H7 (cell line): ENCODE measurements around the gene WSB2. TPM values are rescaled to one million over a fixed set of nuclear protein-coding genes. Genes with fewer than 3 reads are reported as not detected.

Experiments used
- DNase-seq: peaks from one replicate; pipeline ENCODE4 v3.0.0; 2012
- H3K27me3 ChIP-seq: 2 replicates; pipeline ENCODE4 v1.6.0; 2011; ENCODE audit warnings: mild to moderate bottlenecking, low read length; ENCODE audit not compliant: control insufficient read depth, insufficient read depth
- H3K36me3 ChIP-seq: replicated peaks from 2 replicates; pipeline ENCODE4 v1.5.1; 2011; ENCODE audit warnings: low read length; ENCODE audit not compliant: control insufficient read depth, insufficient read depth
- H3K4me3 ChIP-seq: 2 replicates; pipeline ENCODE4 v1.5.1; 2011; ENCODE audit warnings: low read depth, mild to moderate bottlenecking, control low read depth, low read length, moderate library complexity; ENCODE audit not compliant: insufficient read depth
- total RNA-seq: library from RNA; depleted of rRNA; stranded (reverse); fragments of >200 nt; shearing (Covaris generic); gene quantifications from 2 replicates; pipeline ENCODE4 v1.2.3, GENCODE V29; 2014

The WSB2 gene
- total RNA-seq, 1 experiment from 2014 or later: 104 TPM

GRCh38 chr12:118055144-118055557 is 5.8 kb downstream of the WSB2 start:
- Histone ChIP-seq H3K4me3 (no peak overlapping the region), H3K27me3 (no peaks in the 10 kb centered on the region), H3K36me3 (peaks cover 4% of the 10 kb centered on the region)
- peak; percentile 65 for DNase-seq

- Histone ChIP-seq H3K36me3 (peaks cover 4% of the 10 kb centered on the region), H3K27me3 (no peaks in the 10 kb centered on the region), H3K4me3 (no peak overlapping the region)
- DNase-seq: no peak
Observed at GRCh38 chr12:118053071-118053985, 7.7 kb downstream of the WSB2 start.

- no peaks in the 10 kb centered on the region for H3K27me3 ChIP-seq
- H3K36me3 ChIP-seq: peaks cover 4% of the 10 kb centered on the region
- no peak for DNase-seq
- H3K4me3 ChIP-seq: no peak overlapping the region
Observed at GRCh38 chr12:118052324-118053070, 8.5 kb downstream of the WSB2 start.

GRCh38 chr12:118050972-118051910 is 9.7 kb downstream of the WSB2 start:
- Histone ChIP-seq H3K27me3 (no peaks in the 10 kb centered on the region), H3K4me3 (no peak overlapping the region), H3K36me3 (peaks cover 4% of the 10 kb centered on the region)
- DNase-seq: no peak

GRCh38 chr12:118046430-118046829 is 14.5 kb downstream of the WSB2 start:
- Histone ChIP-seq H3K4me3 (no peak overlapping the region), H3K27me3 (no peaks in the 10 kb centered on the region), H3K36me3 (peaks cover 10% of the 10 kb centered on the region)
- DNase-seq: no peak

GRCh38 chr12:118044577-118044976 is 16.4 kb downstream of the WSB2 start:
- no peak for DNase-seq
- no peaks in the 10 kb centered on the region for H3K27me3 ChIP-seq
- H3K4me3 ChIP-seq: no peak overlapping the region
- H3K36me3 ChIP-seq: peaks cover 14% of the 10 kb centered on the region

GRCh38 chr12:118044075-118044474 is 16.9 kb downstream of the WSB2 start:
- Histone ChIP-seq H3K4me3 (no peak overlapping the region), H3K27me3 (no peaks in the 10 kb centered on the region), H3K36me3 (peaks cover 14% of the 10 kb centered on the region)
- no peak for DNase-seq

- Histone ChIP-seq H3K36me3 (peaks cover 22% of the 10 kb centered on the region), H3K27me3 (no peaks in the 10 kb centered on the region), H3K4me3 (no peak overlapping the region)
- DNase-seq: no peak
Observed at GRCh38 chr12:118042091-118042490, 18.9 kb downstream of the WSB2 start.

GRCh38 chr12:118038137-118038536 is 22.8 kb downstream of the WSB2 start:
- no peak for DNase-seq
- no peak overlapping the region for H3K4me3 ChIP-seq

GRCh38 chr12:118036672-118037411 is 24.1 kb downstream of the WSB2 start:
- Histone ChIP-seq H3K36me3 (peaks cover 38% of the 10 kb centered on the region), H3K4me3 (no peak overlapping the region), H3K27me3 (no peaks in the 10 kb centered on the region)
- DNase-seq: no peak

More at GRCh38 chr12:118038137-118038536, 22.8 kb downstream of the WSB2 start:
- Histone ChIP-seq H3K27me3 (no peaks in the 10 kb centered on the region), H3K36me3 (peaks cover 41% of the 10 kb centered on the region)

- DNase-seq: no peak
- H3K27me3 ChIP-seq: no peaks in the 10 kb centered on the region
- no peak overlapping the region for H3K4me3 ChIP-seq
- peaks cover 36% of the 10 kb centered on the region for H3K36me3 ChIP-seq
Observed at GRCh38 chr12:118035190-118036041, 25.6 kb downstream of the WSB2 start.

- peak; percentile 45 for DNase-seq
- Histone ChIP-seq H3K4me3 (no peak overlapping the region), H3K27me3 (no peaks in the 10 kb centered on the region), H3K36me3 (peaks cover 39% of the 10 kb centered on the region)
Observed at GRCh38 chr12:118034429-118035189, 26.4 kb downstream of the WSB2 start.
